CD4-positive, alpha-beta memory T cell (primary cell): ENCODE data around the gene IRS2. TPM values are rescaled to one million over a fixed set of nuclear protein-coding genes. Genes with fewer than 3 reads are reported as not detected.

Experiments used
- CTCF ChIA-PET: fragments of 350-600 bp; sonication (Branson Sonifier 250); formaldehyde crosslinking; loops from one replicate; lab custom pipeline; 2021; ENCODE audit warnings: inconsistent platforms; ENCODE audit not compliant: partially characterized antibody; lab: Charles Lee
- POLR2A ChIA-PET: fragments of 350-600 bp; sonication (Branson Sonifier 250); formaldehyde crosslinking; loops from one replicate; lab custom pipeline; 2021; ENCODE audit not compliant: partially characterized antibody; lab: Charles Lee
- DNase-seq, 5 donors: peaks; one replicate each; pipeline versions ENCODE4 v3.0.0 to v3.0.0-alpha.2; 2020 to 2022; ENCODE audit warnings: mixed read lengths in 1 of 5
- H3K27ac ChIP-seq: one replicate; pipeline ENCODE4 v1.7.0; 2013; ENCODE audit warnings: low read depth, low read length
- H3K27me3 ChIP-seq: 2 replicates; pipeline ENCODE4 v1.7.0; 2013; ENCODE audit warnings: mild to moderate bottlenecking, low read length, moderate library complexity; ENCODE audit not compliant: insufficient read depth
- H3K36me3 ChIP-seq: 2 replicates; pipeline ENCODE4 v1.7.0; 2013; ENCODE audit warnings: mild to moderate bottlenecking, low read length, moderate library complexity; ENCODE audit not compliant: insufficient read depth
- H3K4me1 ChIP-seq: 2 replicates; pipeline ENCODE4 v1.7.0; 2013; ENCODE audit warnings: mild to moderate bottlenecking, low read length, moderate library complexity; ENCODE audit not compliant: insufficient read depth
- H3K4me3 ChIP-seq, 2 donors: one replicate each; pipeline ENCODE4 v1.7.0; 2013; ENCODE audit warnings: low read length in 2 of 2, mild to moderate bottlenecking in 1 of 2
- H3K9me3 ChIP-seq, 2 donors: one replicate each; pipeline ENCODE4 v1.7.0; 2013; ENCODE audit warnings: low read length in 2 of 2, control low read depth in 1 of 2; ENCODE audit not compliant: control insufficient read depth in 1 of 2
- H3K27ac Mint-ChIP-seq, 7 donors: one replicate each; pipeline ENCODE4 v1.8.0; 2020 to 2021; ENCODE audit warnings: mixed read lengths in 7 of 7, mild to moderate bottlenecking in 6 of 7, inconsistent platforms in 3 of 7, moderate library complexity in 3 of 7
- H3K27me3 Mint-ChIP-seq, 2 donors: one replicate each; pipeline ENCODE4 v1.8.0; 2020 to 2021; ENCODE audit warnings: mixed read lengths in 2 of 2
- H3K36me3 Mint-ChIP-seq, 2 donors: one replicate each; pipeline ENCODE4 v1.8.0; 2020 to 2021; ENCODE audit warnings: mixed read lengths in 2 of 2, inconsistent platforms in 1 of 2, mild to moderate bottlenecking in 1 of 2
- H3K4me1 Mint-ChIP-seq, 4 donors: one replicate each; pipeline ENCODE4 v1.8.0; 2020 to 2021; ENCODE audit warnings: mixed read lengths in 4 of 4, mild to moderate bottlenecking in 1 of 4
- H3K4me3 Mint-ChIP-seq, 8 donors: one replicate each; pipeline ENCODE4 v1.8.0; 2020 to 2021; ENCODE audit warnings: mixed read lengths in 8 of 8, mild to moderate bottlenecking in 7 of 8, moderate library complexity in 6 of 8, inconsistent platforms in 3 of 8
- H3K9me3 Mint-ChIP-seq, 8 donors: one replicate each; pipeline ENCODE4 v1.8.0; 2020 to 2021; ENCODE audit warnings: mixed read lengths in 8 of 8, mild to moderate bottlenecking in 5 of 8, inconsistent platforms in 3 of 8, moderate library complexity in 1 of 8
- intact Hi-C: fragments of 100-400 bp; cut with micrococcal nuclease; formaldehyde crosslinking; loops from one replicate; pipeline ENCODE4 v1.15.1; 2023
- polyA plus RNA-seq, 2 donors: library from polyadenylated mRNA; unstranded; fragments of 300-500 nt; fragmentation: Illumina TruSeq; gene quantifications; one replicate each; pipeline ENCODE4 v1.2.3, GENCODE V29; 2021
- total RNA-seq, 2 experiments: library from RNA; stranded (reverse); gene quantifications; one replicate each; pipeline ENCODE4 v1.2.3, GENCODE V29; 2021

Gene IRS2
- total and polyA plus RNA-seq, 4 experiments from 2014 or later: 1.3 to 21.4 (median 12.2) TPM

DNA sequence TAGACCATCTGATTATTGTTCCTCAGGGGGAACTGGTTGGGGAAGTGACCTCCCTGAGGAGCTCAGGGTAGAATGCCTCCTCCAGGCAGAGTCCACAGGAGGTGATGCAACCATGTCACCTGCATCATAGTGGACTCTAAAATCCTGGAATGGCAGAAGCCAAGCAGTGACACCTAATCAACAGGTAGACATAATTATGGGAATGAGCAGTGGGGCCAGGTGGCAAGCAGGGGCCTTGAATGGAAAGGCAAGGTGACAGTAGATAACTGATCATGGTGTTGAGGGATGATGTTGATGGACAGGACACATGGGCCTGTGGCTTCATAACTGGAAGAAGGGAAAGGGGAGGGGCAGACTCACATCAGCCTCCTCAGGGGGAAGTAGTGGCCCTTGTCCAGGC, 27.3 kb upstream of the IRS2 start:
- no peak overlapping the region for H3K4me3 Mint-ChIP-seq
- Histone ChIP-seq H3K4me3 (no peak overlapping the region), H3K27ac (no peak overlapping the region), H3K4me1 (no peaks in the 10 kb centered on the region), H3K9me3 (no peaks in the 10 kb centered on the region), H3K36me3 (no peaks in the 10 kb centered on the region), H3K27me3 (no peaks in the 10 kb centered on the region)
- ChIA-PET POLR2A (no interaction called here), CTCF (no interaction called here)
- no peaks in the 10 kb centered on the region for H3K36me3 Mint-ChIP-seq
- H3K27ac Mint-ChIP-seq: no peak overlapping the region
- intact Hi-C loops: no loop called here
- H3K27me3 Mint-ChIP-seq: peaks cover 9 to 28% of the 10 kb centered on the region in 2 donors
- DNase-seq: no peak
- H3K4me1 Mint-ChIP-seq: no peaks in the 10 kb centered on the region
- no peaks in the 10 kb centered on the region for H3K9me3 Mint-ChIP-seq

DNA sequence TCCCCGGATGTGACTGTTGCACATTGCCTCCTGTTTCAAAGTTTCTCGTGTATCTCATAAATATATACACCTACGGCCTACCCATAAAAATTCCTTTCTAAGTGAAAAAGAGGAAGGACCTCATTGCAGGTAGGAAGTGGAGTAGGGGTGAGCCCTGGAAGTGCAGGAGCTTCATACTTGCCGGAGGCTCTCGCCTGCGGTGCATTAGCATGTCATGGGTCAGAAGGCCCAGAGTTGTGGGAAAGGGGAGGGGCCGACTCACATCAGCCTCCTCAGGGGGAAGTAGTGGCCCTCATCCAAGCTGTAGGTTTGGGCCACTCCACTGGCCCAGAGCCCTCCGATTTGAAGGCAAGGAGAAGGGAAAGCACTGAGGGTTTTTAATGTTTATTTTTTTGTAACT, 26.0 kb upstream of the IRS2 start:
- ChIA-PET POLR2A (no interaction called here), CTCF (no interaction called here)
- no peak for DNase-seq
- intact Hi-C loops: no loop called here
- no peak overlapping the region for H3K27ac Mint-ChIP-seq
- H3K27me3 Mint-ChIP-seq: peaks cover 9 to 28% of the 10 kb centered on the region in 2 donors
- no peak overlapping the region for H3K4me3 ChIP-seq
- no peaks in the 10 kb centered on the region for H3K9me3 ChIP-seq
- no peaks in the 10 kb centered on the region for H3K27me3 ChIP-seq
- no peak overlapping the region for H3K4me3 Mint-ChIP-seq
- no peak overlapping the region for H3K27ac ChIP-seq
- H3K4me1 ChIP-seq: no peaks in the 10 kb centered on the region
- no peaks in the 10 kb centered on the region for H3K36me3 Mint-ChIP-seq
- no peaks in the 10 kb centered on the region for H3K4me1 Mint-ChIP-seq
- no peaks in the 10 kb centered on the region for H3K36me3 ChIP-seq
- no peaks in the 10 kb centered on the region for H3K9me3 Mint-ChIP-seq

DNA sequence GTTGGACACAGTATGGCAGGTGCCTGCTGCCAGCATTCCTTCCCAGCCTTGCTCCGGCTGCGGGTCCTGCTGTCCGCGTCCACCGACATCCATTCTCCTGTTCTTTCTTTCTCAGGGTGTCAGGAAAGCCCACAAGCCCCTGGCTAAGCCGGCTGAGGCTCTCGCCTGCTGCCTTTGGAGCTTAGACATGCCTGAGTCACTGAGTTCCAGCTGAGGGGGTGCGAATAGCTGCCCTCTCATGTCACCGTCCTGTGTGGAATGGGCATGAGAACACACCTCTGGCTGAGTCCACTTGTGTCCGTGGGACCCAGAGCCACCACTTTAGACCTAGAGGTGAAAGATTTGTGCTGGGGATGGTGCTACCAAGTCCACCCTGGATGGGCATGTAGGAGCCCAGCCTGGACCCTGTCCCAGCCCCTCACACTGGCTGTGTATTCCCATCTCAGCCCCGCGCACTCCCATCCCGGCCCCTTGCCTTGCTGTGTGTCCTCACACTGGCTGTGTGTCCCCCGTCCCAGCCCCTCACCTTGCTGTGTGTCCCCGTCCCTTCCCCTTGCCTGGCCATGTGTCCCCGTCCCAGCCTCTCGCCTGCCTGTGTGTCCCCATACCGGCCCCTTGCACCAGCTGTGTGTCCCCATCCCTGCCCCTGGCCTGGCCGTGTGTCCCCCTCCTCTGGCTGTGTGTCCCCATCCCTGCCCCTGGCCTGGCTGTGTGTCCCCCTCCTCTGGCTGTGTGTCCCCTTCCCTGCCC, 24.6 kb upstream of the IRS2 start:
- DNase-seq: no peak
- Histone ChIP-seq H3K27ac (no peak overlapping the region), H3K4me1 (no peaks in the 10 kb centered on the region), H3K36me3 (no peaks in the 10 kb centered on the region), H3K27me3 (no peaks in the 10 kb centered on the region), H3K9me3 (no peaks in the 10 kb centered on the region), H3K4me3 (no peak overlapping the region)
- Mint-ChIP-seq H3K9me3 (no peaks in the 10 kb centered on the region), H3K4me1 (no peaks in the 10 kb centered on the region), H3K36me3 (no peaks in the 10 kb centered on the region), H3K4me3 (no peak overlapping the region), H3K27ac (no peak overlapping the region), H3K27me3 (peaks cover 8 to 25% of the 10 kb centered on the region in 2 donors)
- ChIA-PET CTCF (interaction anchor here (0.9 kb wide), 1 partner anchor 11 kb away, joined by 3 read pairs; no protein-coding TSS in a partner anchor), POLR2A (no interaction called here)
- intact Hi-C loops: no loop called here

- H3K36me3 Mint-ChIP-seq: no peaks in the 10 kb centered on the region
- POLR2A ChIA-PET: no interaction called here
- Histone ChIP-seq H3K36me3 (no peaks in the 10 kb centered on the region), H3K27me3 (no peaks in the 10 kb centered on the region), H3K9me3 (no peaks in the 10 kb centered on the region), H3K4me3 (no peak overlapping the region), H3K4me1 (no peaks in the 10 kb centered on the region), H3K27ac (no peak overlapping the region)
- intact Hi-C loops: no loop called here
- no peak for DNase-seq
- no peak overlapping the region for H3K27ac Mint-ChIP-seq
- peaks cover 12 to 25% of the 10 kb centered on the region in 2 donors for H3K27me3 Mint-ChIP-seq
- no peak overlapping the region for H3K4me3 Mint-ChIP-seq
- H3K9me3 Mint-ChIP-seq: no peaks in the 10 kb centered on the region
- CTCF ChIA-PET: no interaction called here
- no peaks in the 10 kb centered on the region for H3K4me1 Mint-ChIP-seq
Observed at GRCh38 chr13:109809216-109809932, 23.0 kb upstream of the IRS2 start.

- Histone ChIP-seq H3K36me3 (no peaks in the 10 kb centered on the region), H3K4me3 (no peak overlapping the region), H3K27ac (no peak overlapping the region), H3K9me3 (no peaks in the 10 kb centered on the region), H3K4me1 (no peaks in the 10 kb centered on the region), H3K27me3 (no peaks in the 10 kb centered on the region)
- Mint-ChIP-seq H3K27ac (no peak overlapping the region), H3K36me3 (no peaks in the 10 kb centered on the region), H3K4me3 (no peak overlapping the region), H3K4me1 (no peaks in the 10 kb centered on the region), H3K9me3 (no peaks in the 10 kb centered on the region), H3K27me3 (peaks cover 12 to 22% of the 10 kb centered on the region in 2 donors)
- intact Hi-C loops: no loop called here
- ChIA-PET CTCF (no interaction called here), POLR2A (no interaction called here)
- DNase-seq: no peak
Observed at GRCh38 chr13:109807345-109807744, 21.0 kb upstream of the IRS2 start.

- H3K4me3 ChIP-seq: no peak overlapping the region
- intact Hi-C loops: no loop called here
- Mint-ChIP-seq H3K27me3 (peaks cover 18 to 20% of the 10 kb centered on the region in 2 donors), H3K4me1 (no peaks in the 10 kb centered on the region), H3K9me3 (no peaks in the 10 kb centered on the region), H3K27ac (no peak overlapping the region), H3K4me3 (no peak overlapping the region), H3K36me3 (no peaks in the 10 kb centered on the region)
- H3K4me1 ChIP-seq: no peaks in the 10 kb centered on the region
- H3K27me3 ChIP-seq: no peaks in the 10 kb centered on the region
- H3K36me3 ChIP-seq: no peaks in the 10 kb centered on the region
- H3K9me3 ChIP-seq: no peaks in the 10 kb centered on the region
- CTCF ChIA-PET: no interaction called here
- POLR2A ChIA-PET: no interaction called here
- no peak for DNase-seq
- no peak overlapping the region for H3K27ac ChIP-seq
Observed at GRCh38 chr13:109804654-109805053, 18.3 kb upstream of the IRS2 start.

- H3K4me1 Mint-ChIP-seq: no peaks in the 10 kb centered on the region
- H3K36me3 Mint-ChIP-seq: no peaks in the 10 kb centered on the region
- H3K9me3 Mint-ChIP-seq: no peaks in the 10 kb centered on the region
- Histone ChIP-seq H3K9me3 (no peaks in the 10 kb centered on the region), H3K36me3 (no peaks in the 10 kb centered on the region), H3K27ac (no peak overlapping the region), H3K27me3 (no peaks in the 10 kb centered on the region), H3K4me1 (no peaks in the 10 kb centered on the region), H3K4me3 (no peak overlapping the region)
- POLR2A ChIA-PET: no interaction called here
- no peak overlapping the region for H3K27ac Mint-ChIP-seq
- H3K4me3 Mint-ChIP-seq: no peak overlapping the region
- intact Hi-C loops: no loop called here
- CTCF ChIA-PET: no interaction called here
- peaks cover 15% of the 10 kb centered on the region in 2 donors for H3K27me3 Mint-ChIP-seq
- no peak for DNase-seq
Observed at GRCh38 chr13:109803825-109804224, 17.4 kb upstream of the IRS2 start.
